Measurements from ENCODE around the gene LRMDA. TPM values are rescaled to one million over a fixed set of nuclear protein-coding genes. Genes with fewer than 3 reads are reported as not detected.

LRMDA gene
- total RNA-seq, 3 donors from 2014 or later (not counting 1 experiment from before 2014, with no cell fraction given): 1.4 to 2.4 (median 2.1) TPM

DNA sequence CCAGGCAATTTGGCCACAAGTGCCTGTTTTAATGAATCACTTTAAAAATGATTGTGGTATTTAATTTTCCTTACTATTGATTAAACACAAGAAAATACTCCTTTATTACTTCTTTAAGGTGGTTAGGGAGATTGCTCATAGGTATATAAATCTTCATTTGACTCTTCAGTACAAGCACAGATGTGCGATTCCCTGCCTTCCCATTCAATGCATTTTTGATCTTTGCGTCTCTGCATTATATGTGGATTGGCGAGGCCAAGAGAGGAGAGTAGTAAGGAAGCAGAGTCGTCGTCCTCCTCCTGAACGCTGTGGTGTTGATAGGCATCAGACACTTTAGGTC is 683.7 kb downstream of the LRMDA start:
- H3K36me3 ChIP-seq (ENCODE audit: control insufficient read depth, insufficient read depth, low read length): no peaks in the 10 kb centered on the region
- Mint-ChIP-seq H3K4me1 (no peaks in the 10 kb centered on the region), H3K27ac (no peak overlapping the region), H3K9me3 (peaks cover 0 to 2% of the 10 kb centered on the region in 2 donors), H3K4me3 (no peak overlapping the region), H3K27me3 (ENCODE audit: low read depth in 2 of 2) (peaks cover 5% of the 10 kb centered on the region in 2 donors), H3K36me3 (no peaks in the 10 kb centered on the region)
- DNase-seq (no peak), ATAC-seq (no peak)
- H3K27ac ChIP-seq (ENCODE audit: low read length): no peak overlapping the region
- intact Hi-C loops (cut with micrococcal nuclease): no loop called here
- H3K4me3 ChIP-seq (ENCODE audit: low read length): no peak overlapping the region
- WGBS (ENCODE audit: insufficient coverage): 89% methylated on average over 6 of the region's 6 CpGs
- H3K27me3 ChIP-seq (ENCODE audit: control insufficient read depth, insufficient read depth, low read length): no peaks in the 10 kb centered on the region
- no peaks in the 10 kb centered on the region for H3K4me1 ChIP-seq (ENCODE audit: control insufficient read depth, insufficient read depth, low read length)
- H3K9me3 ChIP-seq (ENCODE audit: control insufficient read depth, insufficient read depth, low read length): no peaks in the 10 kb centered on the region
- no peak for TF ChIP-seq CTCF (IDR thresholded peaks at IDR 0.05)

DNA sequence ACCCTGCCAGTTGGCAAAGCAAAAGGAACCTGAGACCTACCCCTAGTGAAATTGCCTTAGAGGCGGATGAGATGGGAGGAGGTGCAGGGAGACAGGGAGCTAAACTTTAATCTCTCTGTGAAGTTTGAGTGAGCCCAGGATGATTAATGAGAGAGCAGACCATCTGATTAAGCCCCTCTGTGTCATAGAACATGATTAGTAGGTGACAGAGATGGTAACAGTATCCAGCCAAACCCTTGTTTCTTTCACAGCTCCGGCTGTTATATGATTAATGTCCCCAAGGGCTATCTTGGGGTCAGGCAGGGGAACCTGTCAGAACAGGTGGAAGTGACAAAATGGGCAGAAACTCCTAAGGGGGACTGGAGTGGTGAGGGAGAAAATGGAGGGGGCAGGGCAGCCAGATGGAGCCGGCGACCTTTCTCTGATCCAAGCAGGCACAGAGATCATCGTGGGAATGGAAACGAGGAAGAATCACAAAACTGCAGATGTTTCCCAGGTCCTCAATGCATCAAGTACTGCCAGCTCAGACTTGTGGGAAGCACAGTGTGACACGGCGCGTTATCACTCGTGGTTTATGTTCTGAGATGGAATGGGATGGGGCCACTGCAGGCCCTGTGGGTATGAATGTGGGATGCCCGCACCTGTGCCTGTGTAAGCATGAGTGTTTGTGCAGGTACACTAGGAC is 684.2 kb downstream of the LRMDA start:
- Histone ChIP-seq H3K9me3 (ENCODE audit: control insufficient read depth, insufficient read depth, low read length) (no peaks in the 10 kb centered on the region), H3K4me3 (ENCODE audit: low read length) (no peak overlapping the region), H3K36me3 (ENCODE audit: control insufficient read depth, insufficient read depth, low read length) (no peaks in the 10 kb centered on the region), H3K27me3 (ENCODE audit: control insufficient read depth, insufficient read depth, low read length) (no peaks in the 10 kb centered on the region), H3K27ac (ENCODE audit: low read length) (no peak overlapping the region), H3K4me1 (ENCODE audit: control insufficient read depth, insufficient read depth, low read length) (no peaks in the 10 kb centered on the region)
- intact Hi-C loops (cut with micrococcal nuclease): no loop called here
- Mint-ChIP-seq H3K9me3 (peaks cover 0 to 1% of the 10 kb centered on the region in 2 donors), H3K4me1 (no peaks in the 10 kb centered on the region), H3K36me3 (no peaks in the 10 kb centered on the region), H3K27me3 (ENCODE audit: low read depth in 2 of 2) (peaks cover 5% of the 10 kb centered on the region in 2 donors), H3K27ac (no peak overlapping the region), H3K4me3 (no peak overlapping the region)
- DNase-seq: no peak
- WGBS (ENCODE audit: insufficient coverage): 78% methylated on average over 11 of the region's 11 CpGs
- TF ChIP-seq CTCF (IDR thresholded peaks at IDR 0.05): no peak
- no peak for ATAC-seq

DNA sequence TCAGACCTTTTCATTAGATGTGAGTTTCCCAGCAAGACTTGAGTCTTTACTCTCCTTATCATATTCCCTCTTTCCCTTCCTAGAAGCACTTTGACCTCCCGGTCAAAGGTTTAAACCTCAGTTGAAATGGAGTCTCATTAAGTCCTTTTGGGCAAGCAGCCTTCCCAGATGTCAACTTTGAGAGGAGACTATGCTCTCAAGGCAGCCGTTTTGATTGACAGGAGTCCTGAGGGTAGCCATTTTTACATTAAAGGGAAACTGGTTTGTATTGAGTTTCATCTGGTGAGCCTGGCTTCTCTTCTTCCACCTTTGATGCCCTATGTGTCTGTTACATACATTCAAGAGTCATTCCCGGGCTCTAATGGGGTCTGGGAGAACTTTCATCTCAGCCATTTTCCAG is 685.1 kb downstream of the LRMDA start:
- H3K4me3 ChIP-seq (ENCODE audit: low read length): no peak overlapping the region
- TF ChIP-seq CTCF (IDR thresholded peaks at IDR 0.05): no peak
- DNase-seq: no peak
- H3K27me3 Mint-ChIP-seq (ENCODE audit: low read depth in 2 of 2): peaks cover 4 to 5% of the 10 kb centered on the region in 2 donors
- intact Hi-C loops (cut with micrococcal nuclease): no loop called here
- no peak overlapping the region for H3K4me3 Mint-ChIP-seq
- H3K27ac Mint-ChIP-seq: no peak overlapping the region
- no peaks in the 10 kb centered on the region for H3K9me3 ChIP-seq (ENCODE audit: control insufficient read depth, insufficient read depth, low read length)
- H3K36me3 ChIP-seq (ENCODE audit: control insufficient read depth, insufficient read depth, low read length): no peaks in the 10 kb centered on the region
- H3K4me1 ChIP-seq (ENCODE audit: control insufficient read depth, insufficient read depth, low read length): no peaks in the 10 kb centered on the region
- no peak overlapping the region for H3K27ac ChIP-seq (ENCODE audit: low read length)
- WGBS (ENCODE audit: insufficient coverage): 85% methylated on average over 3 of the region's 3 CpGs
- H3K4me1 Mint-ChIP-seq: no peaks in the 10 kb centered on the region
- ATAC-seq: no peak
- H3K36me3 Mint-ChIP-seq: no peaks in the 10 kb centered on the region
- H3K9me3 Mint-ChIP-seq: no peaks in the 10 kb centered on the region
- no peaks in the 10 kb centered on the region for H3K27me3 ChIP-seq (ENCODE audit: control insufficient read depth, insufficient read depth, low read length)

DNA sequence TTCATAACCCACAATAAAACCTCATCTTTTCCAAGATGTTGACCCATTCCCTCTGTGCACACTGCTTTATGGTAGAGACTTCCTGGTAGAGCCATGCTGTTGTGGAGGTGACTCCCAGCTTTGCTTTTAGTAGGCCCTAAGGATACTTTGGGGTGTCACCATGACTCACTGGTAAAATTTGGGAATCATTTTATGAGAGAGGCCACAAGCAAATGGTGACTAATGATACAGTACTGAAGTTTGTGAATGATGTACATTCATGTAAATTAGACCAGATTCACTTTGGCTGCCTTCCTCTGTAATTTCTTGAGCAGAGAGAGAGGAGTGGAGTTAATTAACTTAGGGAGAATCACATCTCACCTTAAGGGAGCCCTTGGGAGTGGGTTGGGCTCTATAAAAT is 686.5 kb downstream of the LRMDA start:
- intact Hi-C loops (cut with micrococcal nuclease): no loop called here
- peaks cover 4 to 5% of the 10 kb centered on the region in 2 donors for H3K27me3 Mint-ChIP-seq (ENCODE audit: low read depth in 2 of 2)

More for the DNA sequence above, 686.5 kb downstream of the LRMDA start:
- H3K27ac ChIP-seq (ENCODE audit: low read length): no peak overlapping the region
- Mint-ChIP-seq H3K4me3 (no peak overlapping the region), H3K36me3 (no peaks in the 10 kb centered on the region), H3K4me1 (no peaks in the 10 kb centered on the region), H3K9me3 (no peaks in the 10 kb centered on the region), H3K27ac (no peak overlapping the region)
- no peak overlapping the region for H3K4me3 ChIP-seq (ENCODE audit: low read length)
- no peak for TF ChIP-seq CTCF (IDR thresholded peaks at IDR 0.05)
- no peaks in the 10 kb centered on the region for H3K4me1 ChIP-seq (ENCODE audit: control insufficient read depth, insufficient read depth, low read length)
- no peak for DNase-seq
- ATAC-seq: no peak
- no peaks in the 10 kb centered on the region for H3K36me3 ChIP-seq (ENCODE audit: control insufficient read depth, insufficient read depth, low read length)
- H3K27me3 ChIP-seq (ENCODE audit: control insufficient read depth, insufficient read depth, low read length): no peaks in the 10 kb centered on the region
- H3K9me3 ChIP-seq (ENCODE audit: control insufficient read depth, insufficient read depth, low read length): no peaks in the 10 kb centered on the region

Measured in natural killer cell (primary cell).